HG03520 (cell line): ENCODE data around the gene DLK1.

ENCODE experiments used
- ATAC-seq: cut with Tn5 transposase; IDR thresholded peaks from one replicate; pipeline ENCODE4 v1.9.1; 2021; ENCODE audit warnings: mild to moderate bottlenecking, moderate library complexity; ENCODE audit not compliant: unreplicated experiment

DLK1 gene

DNA sequence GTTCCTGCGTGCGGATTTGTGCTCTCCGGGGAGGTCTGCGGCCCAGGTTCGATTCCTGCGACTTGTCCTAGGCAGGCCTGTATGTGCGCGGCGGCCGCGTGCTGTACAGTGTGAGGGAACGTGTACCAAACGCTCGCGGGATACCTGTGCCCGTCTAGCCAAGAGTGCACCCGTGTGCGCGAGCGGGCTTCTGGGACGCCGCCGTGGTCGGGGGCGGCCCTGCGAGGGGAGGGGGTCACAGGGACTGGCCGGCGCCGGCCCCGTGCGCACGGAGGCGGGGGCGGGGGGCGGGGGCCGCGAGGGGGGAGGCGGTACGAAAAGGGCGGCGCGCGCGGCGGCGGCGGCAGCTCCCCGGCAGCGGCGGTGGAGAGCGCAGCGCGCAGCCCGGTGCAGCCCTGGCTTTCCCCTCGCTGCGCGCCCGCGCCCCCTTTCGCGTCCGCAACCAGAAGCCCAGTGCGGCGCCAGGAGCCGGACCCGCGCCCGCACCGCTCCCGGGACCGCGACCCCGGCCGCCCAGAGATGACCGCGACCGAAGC lies at the start of gene DLK1:
TSS of gene DLK1 (plus strand) at position 343 of the 536 bp plus-strand sequence. CDS start at position 520, 177 bp downstream.
- no peak for ATAC-seq

DNA sequence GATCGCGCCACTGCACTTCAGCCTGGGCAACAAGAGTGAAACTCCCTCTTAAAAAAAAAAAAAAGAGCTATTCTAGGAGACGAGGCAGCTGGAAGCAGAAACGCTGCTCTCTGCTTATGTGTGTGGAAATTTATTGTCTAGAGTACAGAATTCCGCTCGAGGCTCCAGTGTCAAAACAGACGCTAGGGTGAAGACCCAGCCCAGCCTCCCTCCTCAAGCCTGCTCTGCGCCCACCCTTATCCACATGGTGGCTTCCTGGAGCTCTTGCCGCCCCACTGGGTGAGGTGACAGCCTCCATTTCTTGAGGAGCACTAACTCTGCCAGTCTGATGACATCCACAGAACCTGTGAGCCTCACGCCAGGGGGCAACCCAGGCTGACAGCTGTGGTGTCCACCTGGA lies 49.5 kb upstream of the DLK1 start:
- no peak for ATAC-seq

DNA sequence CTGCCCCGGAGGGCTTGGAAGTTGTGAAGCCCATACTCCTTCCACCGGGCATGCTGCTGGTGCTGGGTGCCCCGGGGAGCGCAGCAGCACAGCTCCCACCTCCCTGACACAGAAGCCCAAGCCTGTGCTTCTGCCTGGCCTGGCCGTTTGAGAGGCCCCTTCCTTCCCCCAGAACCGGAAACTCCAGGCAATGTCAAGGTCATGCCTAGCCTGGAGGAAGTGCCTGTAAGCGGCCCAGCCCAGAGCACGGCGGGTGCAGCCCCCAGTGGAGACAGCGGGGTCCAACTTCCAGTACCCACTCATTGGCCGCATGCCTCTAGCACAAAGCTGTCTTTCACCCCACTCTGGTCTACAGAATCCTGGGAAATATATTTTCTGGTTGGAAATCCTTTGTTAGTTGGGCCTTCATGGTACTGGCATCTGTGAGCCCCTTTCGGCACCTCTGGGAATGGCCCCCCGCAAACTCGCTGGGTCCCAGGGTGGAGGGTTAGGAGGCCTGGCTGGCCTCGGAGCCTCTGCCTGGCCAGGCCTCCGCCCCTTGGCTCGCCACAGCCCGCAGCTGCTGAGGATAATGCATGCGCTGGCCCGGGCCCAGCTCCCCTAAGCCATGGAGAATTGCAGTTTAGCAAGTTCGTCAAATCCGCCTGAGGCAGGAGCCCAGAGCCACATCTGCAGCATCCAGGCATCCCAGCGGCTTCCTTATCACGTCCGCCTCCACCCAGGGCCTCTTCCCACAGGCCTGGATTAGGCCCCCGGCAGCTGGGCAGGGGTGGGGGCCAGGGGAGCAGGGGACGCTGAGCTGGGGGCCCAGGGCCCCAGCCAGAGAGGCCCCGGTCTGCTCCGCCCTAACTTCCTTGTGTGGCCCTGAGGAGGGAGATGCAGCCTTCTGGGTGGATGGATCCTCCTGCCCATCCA lies 48.9 kb upstream of the DLK1 start:
- no peak for ATAC-seq

DNA sequence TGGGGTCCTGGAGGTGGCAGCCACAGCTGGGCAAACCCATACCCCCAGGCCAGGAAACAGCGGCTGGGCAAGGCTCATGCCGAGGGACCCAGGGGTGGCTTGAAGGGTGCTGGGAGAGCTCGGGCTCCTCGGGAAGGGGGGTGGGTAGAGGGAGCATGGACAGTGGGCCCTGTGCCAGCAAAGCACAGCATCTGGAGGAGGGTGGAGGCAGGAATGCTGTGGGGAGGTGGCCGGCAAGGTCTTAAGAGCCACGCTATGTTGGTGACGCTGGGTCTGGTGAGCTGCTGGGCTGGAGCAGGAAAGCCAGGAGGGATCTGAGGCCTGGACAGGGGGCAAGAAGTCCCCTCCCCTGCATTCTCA lies 48.2 kb upstream of the DLK1 start:
- ATAC-seq: no peak

DNA sequence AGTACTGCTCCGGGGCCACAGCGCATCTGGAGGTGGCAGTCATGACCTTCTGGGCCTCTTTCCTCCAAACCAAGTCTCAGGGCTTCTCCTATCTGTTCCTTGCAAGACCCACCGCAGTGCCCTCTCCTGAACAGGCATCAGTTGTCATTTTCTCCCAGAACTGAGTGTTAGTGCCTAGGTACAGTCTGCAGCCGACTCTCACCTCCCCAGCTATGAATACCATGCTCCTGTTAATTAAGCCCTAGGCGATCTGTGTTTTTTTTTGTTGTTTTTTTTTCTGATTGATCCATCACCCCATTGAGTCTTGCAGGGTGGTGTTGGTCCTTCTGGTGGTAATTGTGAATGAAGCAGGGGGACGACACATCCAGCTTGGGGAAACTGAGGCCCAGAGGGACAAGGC lies 47.5 kb upstream of the DLK1 start:
- no peak for ATAC-seq

DNA sequence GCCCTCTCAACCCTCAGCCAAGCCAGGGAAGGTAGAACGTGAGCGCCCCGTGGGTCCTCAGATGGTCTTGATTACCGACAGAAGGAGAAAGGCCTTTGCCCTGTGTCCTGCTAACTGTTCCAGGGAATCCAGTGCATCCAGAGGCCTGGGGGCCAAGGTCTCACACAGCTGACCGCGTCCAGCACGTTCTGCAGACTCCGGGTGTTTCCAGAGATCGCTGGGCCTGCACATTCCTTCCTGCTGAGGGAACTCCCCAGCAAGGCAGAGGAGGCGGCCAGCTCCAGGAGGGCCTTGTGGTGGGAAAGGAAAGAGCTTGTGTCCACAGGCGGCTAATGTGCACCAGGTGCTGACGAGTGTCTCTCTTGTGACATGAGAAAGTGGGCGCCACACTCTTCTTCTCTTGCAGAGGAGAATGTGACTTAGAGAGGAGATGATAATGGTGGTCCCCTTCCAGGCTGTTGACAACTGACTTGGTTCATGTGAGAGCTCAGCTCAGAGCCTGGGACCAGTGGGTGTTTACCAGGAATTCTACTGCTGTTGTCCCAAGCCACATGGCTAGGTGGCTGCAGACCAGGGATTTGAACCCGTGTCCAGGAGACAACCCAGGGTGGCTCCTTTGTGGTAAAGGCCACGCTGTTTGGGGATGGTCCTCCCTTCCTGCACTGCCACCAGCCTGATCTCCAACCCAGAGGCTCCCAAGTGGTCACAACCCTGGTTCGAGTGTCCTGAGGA lies 46.8 kb upstream of the DLK1 start:
- ATAC-seq: no peak

DNA sequence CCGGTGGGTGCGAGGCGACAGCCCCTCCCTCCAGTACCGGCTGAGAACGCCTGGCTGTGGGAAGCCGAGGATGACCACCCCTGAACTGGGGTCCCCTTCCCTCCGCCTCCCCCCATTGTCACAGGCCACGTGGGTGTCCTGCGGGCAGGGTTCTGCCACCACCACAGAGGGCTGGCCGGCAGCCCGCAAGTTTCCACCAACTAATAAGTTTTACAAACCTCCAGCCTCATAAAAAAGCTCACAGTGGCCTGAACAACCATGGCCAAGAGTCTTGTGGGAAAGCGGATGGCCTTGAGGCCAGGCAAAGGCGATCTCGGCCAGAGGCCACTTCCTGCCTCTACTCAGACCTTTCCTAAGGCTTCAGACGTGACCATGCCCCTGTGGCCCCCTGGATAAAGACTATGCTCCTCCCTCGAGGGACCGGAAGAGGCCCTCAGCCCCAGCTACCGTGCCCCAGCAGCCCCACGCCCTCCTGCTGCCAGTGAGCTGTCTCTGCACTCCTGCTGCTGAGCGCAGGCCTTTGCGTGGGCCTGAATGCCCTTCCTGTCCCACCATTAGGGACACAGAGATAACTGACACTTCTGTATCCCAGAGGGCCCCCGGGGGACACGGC lies 46.1 kb upstream of the DLK1 start:
- ATAC-seq: no peak

DNA sequence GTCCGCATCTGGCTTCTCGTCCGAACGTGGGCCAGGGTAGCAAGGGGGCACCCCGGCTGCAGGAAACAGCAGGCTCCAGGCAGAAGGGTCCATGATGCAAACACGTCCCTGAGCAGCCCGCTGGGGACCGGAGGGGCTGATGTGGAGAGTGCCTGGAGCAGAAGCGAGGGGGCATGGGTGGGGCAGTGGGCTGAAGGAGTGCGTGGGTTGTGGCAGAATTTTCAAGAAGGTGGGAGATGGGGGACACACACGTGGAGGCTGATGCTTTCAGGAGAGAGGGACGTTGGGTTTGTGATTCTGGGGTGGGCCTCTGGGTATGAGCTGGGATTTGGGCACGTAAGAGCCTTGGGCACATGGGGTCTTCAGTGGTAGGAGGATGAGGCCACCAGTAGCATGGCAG lies 45.6 kb upstream of the DLK1 start:
- ATAC-seq: no peak

DNA sequence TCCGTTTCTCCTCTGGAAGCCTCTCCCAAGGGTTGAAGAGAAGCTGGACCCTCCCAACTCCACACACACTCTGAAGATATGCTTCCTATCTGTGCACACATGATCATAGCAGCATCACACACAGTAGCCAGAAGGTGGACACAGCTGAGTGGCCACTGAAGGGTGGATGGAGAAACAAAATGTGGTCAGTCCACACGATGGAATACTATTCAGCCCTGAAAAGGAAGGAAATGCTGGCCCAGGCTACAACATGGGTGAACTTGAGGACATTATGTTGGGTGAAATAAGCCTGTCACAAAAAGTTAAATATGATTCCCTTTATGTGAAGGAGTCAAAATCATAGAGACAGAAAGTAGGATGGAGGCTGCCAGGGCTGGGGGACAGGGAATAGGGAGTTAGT lies 43.9 kb upstream of the DLK1 start:
- ATAC-seq: no peak

DNA sequence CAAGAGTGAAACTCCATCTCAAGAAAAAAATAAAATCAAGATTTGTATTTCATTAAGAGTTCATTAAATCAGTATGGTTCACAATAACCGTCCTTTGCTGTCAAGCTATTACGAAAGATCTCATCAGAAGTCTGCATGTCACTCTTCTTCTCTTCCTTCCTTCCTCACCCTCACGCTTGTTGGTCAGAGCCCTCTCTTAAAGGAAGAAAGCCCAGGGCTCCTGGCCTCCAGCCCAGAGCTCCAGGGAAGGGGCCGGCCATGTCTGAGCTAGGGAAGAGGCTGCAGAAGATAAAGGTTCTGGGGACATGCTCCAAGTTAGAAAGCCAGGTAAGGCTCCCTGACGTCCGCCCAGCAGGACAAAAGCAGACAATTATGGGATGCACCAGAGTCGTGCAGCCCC lies 43.1 kb upstream of the DLK1 start:
- no peak for ATAC-seq

DNA sequence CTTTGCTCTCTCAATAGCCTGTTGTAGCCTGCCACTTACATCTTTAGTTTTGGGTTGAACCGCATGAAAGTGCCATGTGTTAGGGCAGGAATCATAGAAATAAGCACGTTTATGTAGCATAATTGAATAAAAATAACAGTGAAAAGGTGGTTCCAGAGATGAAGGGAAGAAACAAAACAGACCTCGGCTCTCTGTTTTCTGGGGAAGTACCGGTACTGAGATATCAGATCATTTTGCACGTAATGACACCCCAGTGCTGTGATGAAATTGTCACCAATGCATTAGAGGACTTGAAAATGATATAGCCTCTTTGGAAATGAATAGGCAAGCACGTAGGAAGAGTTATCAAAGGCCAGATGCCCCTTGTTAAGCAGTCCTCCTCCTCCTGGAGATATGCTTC lies 42.5 kb upstream of the DLK1 start:
- no peak for ATAC-seq

DNA sequence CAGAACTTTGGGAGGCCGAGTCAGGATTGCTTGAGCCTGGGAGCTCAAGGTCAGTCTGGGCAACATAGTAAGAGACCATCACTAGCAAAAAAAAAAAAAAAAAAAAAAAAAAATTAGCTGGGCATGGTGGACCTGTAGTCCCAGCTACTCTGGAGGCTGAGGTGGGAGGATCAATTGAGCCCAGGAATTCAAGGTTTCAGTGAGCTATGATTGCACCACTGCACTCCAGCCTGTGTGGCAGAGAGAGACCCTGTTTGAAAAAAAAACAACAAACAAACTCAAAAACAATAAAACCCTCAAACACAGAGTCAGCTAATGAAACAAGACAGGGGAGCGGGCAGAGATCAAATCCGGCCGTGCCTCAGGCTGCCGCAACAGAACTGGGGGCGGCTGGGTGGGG lies 41.7 kb upstream of the DLK1 start:
- no peak for ATAC-seq

DNA sequence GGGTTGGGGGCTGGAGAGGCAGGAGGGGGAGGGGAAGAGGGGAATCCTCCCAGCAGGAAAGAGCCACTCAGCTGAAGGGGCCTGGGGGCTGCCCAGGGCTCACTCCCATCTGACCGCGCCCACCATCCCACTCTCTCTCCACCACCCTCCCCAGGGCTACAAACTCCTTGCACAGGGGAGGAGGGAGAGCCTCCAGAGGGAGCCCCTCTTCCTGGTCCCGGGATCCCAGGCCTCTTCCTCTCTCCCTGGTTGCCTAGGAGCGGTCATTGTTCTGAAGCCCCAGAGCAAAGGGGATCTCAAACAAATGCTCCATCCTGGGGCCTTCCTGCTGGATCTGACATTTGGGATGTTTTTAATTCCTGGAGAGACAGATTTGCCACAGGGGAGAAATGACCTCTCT lies 39.8 kb upstream of the DLK1 start:
- no peak for ATAC-seq

DNA sequence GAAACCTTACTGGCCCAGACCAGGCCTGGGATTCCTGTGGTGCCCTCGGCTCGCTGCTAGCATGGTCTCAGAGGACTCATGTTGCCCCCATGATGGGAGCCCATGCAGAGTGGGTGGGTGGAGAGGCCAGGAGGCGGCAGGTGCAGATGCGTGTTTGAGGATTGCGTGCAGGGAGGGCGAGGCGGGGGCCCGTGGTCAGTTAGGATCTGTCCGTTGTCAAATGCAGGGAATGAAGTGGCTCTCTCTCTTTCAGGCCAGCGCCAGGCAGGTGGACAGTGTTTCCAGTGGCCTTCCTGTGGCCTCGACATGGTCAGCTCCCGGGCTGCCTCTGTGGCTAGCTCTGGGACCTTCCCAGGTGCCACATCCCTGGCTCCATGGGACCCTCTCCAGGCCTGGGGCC lies 39.3 kb upstream of the DLK1 start:
- ATAC-seq: no peak

DNA sequence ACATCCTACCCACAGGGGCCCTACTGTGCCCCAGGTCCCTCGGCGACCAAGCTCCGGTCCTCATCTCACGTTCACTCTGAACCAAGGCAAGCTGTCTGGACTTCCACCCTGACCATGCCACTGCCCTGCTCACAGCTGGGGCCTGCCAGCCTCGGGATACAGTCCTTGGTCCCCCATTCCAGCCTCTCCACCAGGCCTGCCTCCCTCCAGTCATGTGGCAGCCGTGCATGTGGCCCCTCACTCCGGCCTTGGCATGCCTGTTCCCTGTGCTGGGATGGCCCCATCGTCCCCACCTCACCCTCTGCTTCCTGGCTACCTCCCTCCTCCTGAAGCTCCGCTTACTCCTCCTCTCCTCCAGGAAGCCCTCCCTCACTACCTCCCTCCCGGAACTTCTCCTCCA lies 38.6 kb upstream of the DLK1 start:
- no peak for ATAC-seq

DNA sequence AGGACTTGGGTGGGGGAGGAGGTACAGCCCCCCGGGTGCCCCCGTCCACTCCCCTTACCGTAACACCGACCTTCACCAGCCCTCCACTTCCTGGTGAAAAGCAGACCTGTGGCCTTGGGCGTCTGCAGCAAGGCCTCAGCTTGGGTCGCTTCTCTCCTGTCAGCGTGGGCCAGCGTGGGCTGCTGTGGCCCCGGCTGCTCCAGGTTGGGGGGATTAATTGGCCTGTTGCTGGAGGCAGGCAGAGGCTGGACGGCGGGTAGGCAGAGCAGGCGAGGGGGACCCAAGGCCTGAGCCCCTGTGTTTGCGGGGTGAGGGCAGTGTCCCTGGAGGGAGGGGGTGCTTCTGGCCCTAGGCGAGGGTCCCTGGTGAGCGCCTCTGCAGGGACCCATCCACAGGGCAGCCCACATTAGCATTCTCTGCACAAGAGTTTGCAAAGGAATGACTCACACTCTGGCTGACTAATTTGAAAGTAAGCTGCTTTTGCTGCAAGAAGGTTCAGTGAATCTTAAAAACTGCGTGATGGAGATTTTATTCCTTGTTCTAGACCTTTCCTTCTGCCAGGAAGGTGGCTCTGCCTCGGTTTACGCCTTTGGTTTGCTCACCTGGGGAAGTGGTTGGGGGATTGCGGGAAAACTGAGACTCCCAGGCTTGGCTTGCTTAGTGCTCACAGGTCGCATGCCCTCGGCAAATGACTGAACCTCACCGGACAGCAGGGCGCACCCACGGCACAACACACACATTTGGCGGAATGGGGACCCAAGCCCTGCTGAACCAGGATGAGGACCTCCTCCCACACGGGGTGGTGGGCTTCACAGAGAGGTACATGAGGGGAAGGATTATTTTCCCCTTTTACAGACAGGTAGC lies 37.9 kb upstream of the DLK1 start:
- no peak for ATAC-seq

DNA sequence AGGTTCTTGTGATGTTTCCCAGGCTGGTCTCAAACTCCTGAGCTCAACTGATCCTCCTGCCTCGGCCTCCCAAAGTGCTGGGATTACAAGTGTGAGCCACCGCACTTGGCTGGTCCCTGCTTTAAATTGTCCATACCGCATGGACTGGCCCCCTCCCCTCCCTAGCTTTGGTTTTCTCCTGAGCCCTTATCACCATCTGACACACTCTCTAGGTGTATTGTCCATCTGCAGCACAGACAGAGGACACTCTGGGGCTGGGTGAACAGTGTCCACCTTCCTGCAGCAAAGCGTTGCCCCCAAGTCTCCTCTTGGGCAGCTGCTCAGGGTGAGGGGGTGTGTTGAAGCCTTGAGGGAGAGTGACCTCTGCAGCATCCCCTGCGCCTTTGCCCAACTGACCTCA lies 36.0 kb upstream of the DLK1 start:
- ATAC-seq: no peak

DNA sequence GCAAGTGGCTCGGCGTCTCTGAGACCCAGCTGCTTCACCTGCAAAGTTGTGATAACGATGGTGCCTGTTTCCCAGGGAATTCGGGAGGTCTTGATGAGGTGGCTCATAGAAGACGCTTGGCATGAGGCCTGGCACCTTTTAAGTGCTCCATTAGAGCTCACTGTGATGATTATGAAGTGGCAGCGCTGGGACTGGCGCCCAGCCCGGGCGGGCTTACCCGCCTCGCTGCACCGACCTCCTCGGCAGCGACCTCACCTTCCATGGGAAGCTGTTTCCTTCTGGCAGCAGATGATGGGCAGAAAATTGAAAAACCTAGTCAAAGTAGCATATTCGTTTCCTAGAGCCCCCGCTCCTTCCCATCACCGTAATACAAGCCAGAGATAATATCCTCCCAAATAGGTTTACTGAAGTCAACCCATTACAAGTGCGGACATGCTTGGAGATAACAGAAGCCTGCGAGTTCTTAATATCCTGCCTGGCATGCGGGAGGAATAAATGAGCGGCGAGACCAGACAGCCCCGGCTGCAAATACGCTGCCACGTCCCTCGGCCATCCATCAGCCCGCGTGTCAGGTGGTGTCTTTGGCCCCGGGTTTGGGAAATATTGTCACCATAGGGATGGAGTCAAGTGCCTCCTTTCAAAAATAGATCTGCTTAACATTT lies 35.2 kb upstream of the DLK1 start:
- ATAC-seq: no peak

DNA sequence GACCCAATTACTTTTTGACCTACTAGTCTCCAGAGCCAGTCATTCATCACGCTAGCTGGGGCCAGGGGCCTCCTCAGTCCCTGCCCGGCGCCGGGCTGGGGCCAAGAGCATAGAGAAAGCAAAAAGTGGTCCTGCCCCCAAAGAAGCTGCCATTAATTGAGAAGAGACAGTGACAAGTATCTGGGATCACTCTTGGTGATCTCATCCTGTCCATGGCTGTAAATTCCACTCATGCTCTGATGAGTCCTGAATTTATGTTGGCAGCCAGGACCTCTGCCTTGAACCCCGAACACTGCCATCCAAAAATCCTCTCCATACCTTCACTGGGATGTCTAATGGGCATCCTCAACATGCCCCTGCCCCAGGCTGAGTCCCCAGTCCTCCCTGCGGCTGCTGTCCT lies 34.4 kb upstream of the DLK1 start:
- ATAC-seq: no peak

DNA sequence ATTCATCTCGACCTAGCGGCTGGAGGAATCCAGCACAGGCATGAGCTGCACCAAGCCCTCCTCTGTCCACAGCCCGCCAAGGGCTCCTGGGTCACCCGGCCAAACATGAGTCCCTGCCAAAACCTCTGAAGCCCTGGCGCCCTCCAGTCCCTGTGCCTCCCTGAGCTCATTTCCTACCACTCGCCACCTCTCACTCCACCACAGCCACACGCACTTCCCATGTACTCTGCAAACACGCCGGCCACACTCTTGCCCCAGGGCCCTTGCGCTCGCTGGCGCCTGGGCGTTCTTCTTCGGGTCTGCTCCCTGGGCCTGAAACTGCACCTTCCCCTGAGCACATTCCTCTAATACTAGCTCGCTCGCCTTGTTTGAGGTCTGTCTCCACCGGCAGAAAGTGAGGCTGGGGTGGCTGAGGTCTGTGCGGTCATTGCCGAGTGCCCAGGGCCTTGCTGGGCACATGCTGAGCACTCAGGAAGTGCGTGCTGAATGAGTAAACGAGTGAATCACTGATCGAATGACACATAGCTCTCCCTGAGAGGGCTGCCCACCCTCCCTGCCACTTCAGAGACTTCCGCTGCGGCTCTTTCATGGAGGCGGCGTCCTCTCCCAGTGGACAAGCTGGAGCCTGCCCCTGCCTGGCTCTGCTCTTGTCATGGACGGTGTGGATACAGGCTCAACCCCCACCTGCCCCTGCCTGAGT lies 33.7 kb upstream of the DLK1 start:
- no peak for ATAC-seq
